CD14-positive monocyte (primary cell): Measurements from ENCODE around the gene NLK. TPM values are rescaled to one million over a fixed set of nuclear protein-coding genes. Genes with fewer than 3 reads are reported as not detected.

Source experiments
- DNase-seq, 3 donors: peaks; one replicate each; pipeline ENCODE4 v3.0.0-alpha.2; 2011 to 2022
- H2AFZ ChIP-seq: 2 replicates; pipeline ENCODE4 v1.6.0; 2012; ENCODE audit warnings: mild to moderate bottlenecking, low read depth, low read length, inconsistent platforms; ENCODE audit not compliant: insufficient read depth, poor library complexity, severe bottlenecking
- H3K27ac ChIP-seq, 2 donors: 1 replicate in 1 of 2; 2 replicates in 1 of 2; pipeline ENCODE4 v1.5.1; 2012 to 2013; ENCODE audit warnings: low read length in 2 of 2, control low read depth in 1 of 2, inconsistent platforms in 1 of 2, low read depth in 1 of 2, mild to moderate bottlenecking in 1 of 2
- H3K27me3 ChIP-seq, 2 donors: one replicate each; pipeline versions ENCODE4 v1.6.0 to v1.6.1; 2011 to 2013; ENCODE audit warnings: low read length in 2 of 2; ENCODE audit not compliant: control insufficient read depth in 2 of 2, insufficient read depth in 2 of 2
- H3K36me3 ChIP-seq, 2 donors: replicated peaks in 1 of 2; 1 replicate in 1 of 2; 2 replicates in 1 of 2; pipeline versions ENCODE4 v1.5.1 to v1.6.1; 2012 to 2013; ENCODE audit warnings: low read length in 2 of 2, control low read depth in 1 of 2, inconsistent platforms in 1 of 2, mild to moderate bottlenecking in 1 of 2; ENCODE audit not compliant: insufficient read depth in 2 of 2, control insufficient read depth in 1 of 2
- H3K4me1 ChIP-seq, 2 donors: 1 replicate in 1 of 2; 2 replicates in 1 of 2; pipeline versions ENCODE4 v1.5.1 to v1.6.1; 2012 to 2013; ENCODE audit warnings: low read length in 2 of 2, control low read depth in 1 of 2, inconsistent platforms in 1 of 2, mild to moderate bottlenecking in 1 of 2, moderate library complexity in 1 of 2; ENCODE audit not compliant: insufficient read depth in 2 of 2, control insufficient read depth in 1 of 2
- H3K4me2 ChIP-seq: replicated peaks from 2 replicates; pipeline ENCODE3; 2012; ENCODE audit warnings: low read length, moderate library complexity, mild to moderate bottlenecking; ENCODE audit not compliant: poor library complexity, severe bottlenecking; ENCODE audit errors: extremely low read depth
- H3K4me3 ChIP-seq, 3 experiments: fragments of 200-600 bp in 1 of 3; sonication (generic) in 1 of 3; replicated peaks in 1 of 3; 1 replicate in 2 of 3; 2 replicates in 1 of 3; pipeline ENCODE4 v1.5.1; 2011 to 2013; ENCODE audit warnings: low read length in 3 of 3, mild to moderate bottlenecking in 3 of 3, control low read depth in 2 of 3, low read depth in 2 of 3, inconsistent platforms in 1 of 3, moderate library complexity in 1 of 3
- H3K79me2 ChIP-seq: 2 replicates; pipeline ENCODE4 v1.6.0; 2012; ENCODE audit warnings: mild to moderate bottlenecking, control low read depth, inconsistent platforms, low read length, moderate library complexity; ENCODE audit not compliant: insufficient read depth
- H3K9ac ChIP-seq: 2 replicates; pipeline ENCODE4 v1.6.0; 2017; ENCODE audit warnings: low read length, mild to moderate bottlenecking; ENCODE audit not compliant: insufficient read depth, poor library complexity, severe bottlenecking
- H3K9me3 ChIP-seq, 2 donors: replicated peaks in 1 of 2; 1 replicate in 1 of 2; 2 replicates in 1 of 2; pipeline versions ENCODE4 v1.5.1 to v1.6.1; 2012 to 2013; ENCODE audit warnings: low read length in 2 of 2, control low read depth in 1 of 2; ENCODE audit not compliant: control insufficient read depth in 1 of 2, insufficient read depth in 1 of 2
- H4K20me1 ChIP-seq: 2 replicates; pipeline ENCODE4 v1.6.0; 2012; ENCODE audit warnings: mild to moderate bottlenecking, low read length, control low read depth, moderate library complexity; ENCODE audit not compliant: insufficient read depth
- H3K27ac Mint-ChIP-seq, 7 donors: one replicate each; pipeline ENCODE4 v1.8.0; 2020; ENCODE audit warnings: mild to moderate bottlenecking in 7 of 7, mixed read lengths in 7 of 7, moderate library complexity in 6 of 7, inconsistent platforms in 2 of 7
- H3K27me3 Mint-ChIP-seq, 3 donors: one replicate each; pipeline ENCODE4 v1.8.0; 2021 to 2022; ENCODE audit warnings: low read depth in 3 of 3, mild to moderate bottlenecking in 3 of 3, mixed read lengths in 3 of 3, moderate library complexity in 3 of 3, inconsistent platforms in 1 of 3
- H3K36me3 Mint-ChIP-seq, 2 donors: one replicate each; pipeline ENCODE4 v1.8.0; 2020; ENCODE audit warnings: mixed read lengths in 2 of 2, inconsistent platforms in 1 of 2, mild to moderate bottlenecking in 1 of 2
- H3K4me1 Mint-ChIP-seq: one replicate; pipeline ENCODE4 v1.8.0; 2020; ENCODE audit warnings: mild to moderate bottlenecking, mixed read lengths
- H3K4me3 Mint-ChIP-seq, 2 donors: one replicate each; pipeline ENCODE4 v1.8.0; 2020; ENCODE audit warnings: mild to moderate bottlenecking in 2 of 2, mixed read lengths in 2 of 2, moderate library complexity in 1 of 2
- H3K9me3 Mint-ChIP-seq, 7 donors: one replicate each; pipeline ENCODE4 v1.8.0; 2020 to 2022; ENCODE audit warnings: mixed read lengths in 7 of 7, mild to moderate bottlenecking in 6 of 7, moderate library complexity in 6 of 7, inconsistent platforms in 2 of 7
- CTCF ChIP-seq: fragments of 200-600 bp; IDR thresholded peaks from one replicate; pipeline ENCODE4 v1.8.0; 2022; ENCODE audit warnings: antibody characterized with exemption, mild to moderate bottlenecking
- WGBS: methylation state at CpG from one replicate; pipeline ENCODE4 v1.1.5; 2013; ENCODE audit warnings: missing lambda C conversion rate; ENCODE audit not compliant: insufficient coverage; 5-methylcytosine and 5-hydroxymethylcytosine counted together
- intact Hi-C, 2 donors: fragments of 100-400 bp; cut with micrococcal nuclease; formaldehyde crosslinking; loops; one replicate each; pipeline versions ENCODE4 v1.15.0 to v1.15.1; 2023
- polyA plus RNA-seq, 3 donors: library from polyadenylated mRNA; depleted of rRNA in 1 of 3; unstranded in 2 of 3; stranded (reverse) in 1 of 3; fragments of 300-500 nt in 2 of 3; fragments of >200 nt in 1 of 3; fragmentation: Illumina TruSeq in 2 of 3; gene quantifications; 1 replicate in 2 of 3; 2 replicates in 1 of 3; pipeline ENCODE4 v1.2.3, GENCODE V29; 2012 to 2021

Gene NLK
- polyA plus RNA-seq, 3 donors = 1.7 to 6.5 (median 2.0) TPM

GRCh38 chr17:28096756-28097155 lies 54.3 kb downstream of the NLK start:
- Histone ChIP-seq H3K79me2 (peaks cover 7% of the 10 kb centered on the region), H3K4me1 (no peaks in the 10 kb centered on the region)

GRCh38 chr17:28097254-28097653 lies 54.8 kb downstream of the NLK start:
- Histone ChIP-seq H3K4me1 (no peaks in the 10 kb centered on the region), H3K36me3 (no peaks in the 10 kb centered on the region), H3K4me3 (no peak overlapping the region), H3K9me3 (no peaks in the 10 kb centered on the region), H3K9ac (no peak overlapping the region), H3K27me3 (no peaks in the 10 kb centered on the region), H4K20me1 (peaks cover 22% of the 10 kb centered on the region), H3K27ac (no peak overlapping the region), H3K79me2 (peaks cover 5% of the 10 kb centered on the region), H3K4me2 (no peak overlapping the region), H2AFZ (no peak overlapping the region)
- DNase-seq = no peak
- WGBS = no CpG with 5 or more reads among the region's 1 CpG
- no peak overlapping the region for H3K27ac Mint-ChIP-seq
- H3K9me3 Mint-ChIP-seq = peaks cover 0 to 3% (median 0%) of the 10 kb centered on the region in 7 donors
- intact Hi-C loops = no loop called here
- H3K27me3 Mint-ChIP-seq = peaks cover 0 to 3% (median 0%) of the 10 kb centered on the region in 3 donors
- TF ChIP-seq CTCF = no peak
- H3K4me3 Mint-ChIP-seq = no peak overlapping the region
- H3K4me1 Mint-ChIP-seq = peaks cover 9% of the 10 kb centered on the region
- H3K36me3 Mint-ChIP-seq = peaks cover 5 to 9% of the 10 kb centered on the region in 2 donors

More at GRCh38 chr17:28096756-28097155, 54.3 kb downstream of the NLK start:
- Histone ChIP-seq H3K9me3 (no peaks in the 10 kb centered on the region), H2AFZ (no peak overlapping the region), H3K27me3 (no peaks in the 10 kb centered on the region), H3K27ac (no peak overlapping the region), H4K20me1 (peaks cover 24% of the 10 kb centered on the region), H3K4me2 (no peak overlapping the region), H3K4me3 (no peak overlapping the region), H3K36me3 (no peaks in the 10 kb centered on the region), H3K9ac (no peak overlapping the region)
- Mint-ChIP-seq H3K27ac (no peak overlapping the region), H3K4me3 (no peak overlapping the region), H3K36me3 (peaks cover 5 to 9% of the 10 kb centered on the region in 2 donors), H3K27me3 (peaks cover 0 to 3% (median 0%) of the 10 kb centered on the region in 3 donors), H3K4me1 (peaks cover 9% of the 10 kb centered on the region), H3K9me3 (peaks cover 0 to 3% (median 0%) of the 10 kb centered on the region in 7 donors)
- intact Hi-C loops = no loop called here
- no peak for TF ChIP-seq CTCF
- WGBS = no CpG with 5 or more reads among the region's 1 CpG
- no peak for DNase-seq
